HL-60/S4 (cell line): ENCODE results near the gene ANXA4.
"Not testable (repeated sequence)": the region's sequence is repeated elsewhere in the genome, so short reads cannot be mapped to it uniquely, and the experiment has no call there.

Experiments
- in situ Hi-C: fragments of 300-500 bp; cut with MboI; formaldehyde crosslinking; loops from 2 replicates; pipeline ENCODE4 v1.14.3; 2022; ENCODE audit warnings: low sequenced_read_pairs

The ANXA4 gene

DNA sequence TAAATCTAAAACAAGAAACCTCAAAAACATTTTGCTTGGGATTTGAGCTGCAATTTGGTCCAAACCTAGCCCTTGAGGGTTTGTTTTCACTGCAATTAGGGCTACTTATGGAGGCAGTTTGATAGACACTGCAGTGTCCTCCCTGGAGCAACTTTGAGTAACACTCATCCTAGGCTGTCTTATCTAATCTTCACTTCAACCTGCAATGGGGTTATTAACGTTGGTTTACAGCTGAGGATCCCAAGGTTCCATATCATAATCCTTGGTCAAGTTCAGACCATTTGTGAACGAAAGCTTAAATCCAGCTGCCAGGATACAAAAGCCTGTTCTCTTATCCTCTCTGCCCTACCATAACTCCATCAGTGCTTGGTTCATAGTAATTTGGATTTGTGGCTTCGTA, 2.5 kb downstream of the ANXA4 start:
- in situ Hi-C loops = loop anchor here (25.0 kb wide), 2 partner anchors 543 to 893 kb away; partner anchors contain the start of gene SNRPG

GRCh38 chr2:69745035-69745434, 3.1 kb downstream of the ANXA4 start:
- in situ Hi-C loops = loop anchor here (25.0 kb wide), 2 partner anchors 542 to 892 kb away; partner anchors contain the start of gene SNRPG

DNA sequence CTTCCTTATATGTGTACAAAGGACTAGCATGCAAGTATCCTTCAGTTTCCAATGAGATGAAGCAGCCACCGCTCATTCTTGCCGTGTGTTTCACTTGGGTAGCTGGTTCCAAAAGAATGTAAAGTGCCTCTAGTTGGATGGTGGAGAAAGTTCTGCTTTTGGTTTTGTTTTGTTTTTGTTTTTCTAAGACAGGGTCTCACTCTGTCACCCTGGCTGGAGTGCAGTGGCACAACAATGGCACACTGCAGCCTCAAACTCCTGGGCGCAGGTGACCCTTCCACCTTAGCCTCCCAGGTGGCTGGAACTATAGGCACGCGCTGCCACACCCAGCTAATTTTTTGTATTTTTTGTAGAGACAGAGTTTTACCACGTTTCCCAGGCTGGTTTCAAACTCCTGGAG, 8.3 kb downstream of the ANXA4 start:
- in situ Hi-C loops = no loop called here

- in situ Hi-C loops = no loop called here
Observed at GRCh38 chr2:69753659-69754363, 11.9 kb downstream of the ANXA4 start.

GRCh38 chr2:69754633-69755032, 12.7 kb downstream of the ANXA4 start:
- in situ Hi-C loops = no loop called here

GRCh38 chr2:69755862-69756467, 14.0 kb downstream of the ANXA4 start:
- in situ Hi-C loops = no loop called here

DNA sequence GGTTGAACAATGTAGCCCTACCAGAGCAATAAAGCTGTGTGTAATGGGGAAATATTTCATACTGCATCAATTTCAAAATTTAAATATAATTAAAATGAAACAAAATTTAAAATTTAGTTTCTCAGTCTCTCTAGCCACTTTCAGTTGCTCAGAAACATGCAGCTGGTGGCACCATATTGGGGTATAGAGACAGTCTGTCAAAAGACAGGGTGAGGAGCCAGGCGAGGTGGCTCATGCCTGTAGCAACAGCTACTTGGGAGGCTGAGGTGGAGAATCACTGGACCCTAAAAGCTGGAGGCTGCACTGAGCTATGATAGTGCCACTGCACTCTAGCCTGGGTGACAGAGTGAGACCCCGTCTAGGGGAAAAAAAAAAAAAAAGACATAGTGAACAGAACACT, 20.1 kb downstream of the ANXA4 start:
- in situ Hi-C loops = no loop called here

DNA sequence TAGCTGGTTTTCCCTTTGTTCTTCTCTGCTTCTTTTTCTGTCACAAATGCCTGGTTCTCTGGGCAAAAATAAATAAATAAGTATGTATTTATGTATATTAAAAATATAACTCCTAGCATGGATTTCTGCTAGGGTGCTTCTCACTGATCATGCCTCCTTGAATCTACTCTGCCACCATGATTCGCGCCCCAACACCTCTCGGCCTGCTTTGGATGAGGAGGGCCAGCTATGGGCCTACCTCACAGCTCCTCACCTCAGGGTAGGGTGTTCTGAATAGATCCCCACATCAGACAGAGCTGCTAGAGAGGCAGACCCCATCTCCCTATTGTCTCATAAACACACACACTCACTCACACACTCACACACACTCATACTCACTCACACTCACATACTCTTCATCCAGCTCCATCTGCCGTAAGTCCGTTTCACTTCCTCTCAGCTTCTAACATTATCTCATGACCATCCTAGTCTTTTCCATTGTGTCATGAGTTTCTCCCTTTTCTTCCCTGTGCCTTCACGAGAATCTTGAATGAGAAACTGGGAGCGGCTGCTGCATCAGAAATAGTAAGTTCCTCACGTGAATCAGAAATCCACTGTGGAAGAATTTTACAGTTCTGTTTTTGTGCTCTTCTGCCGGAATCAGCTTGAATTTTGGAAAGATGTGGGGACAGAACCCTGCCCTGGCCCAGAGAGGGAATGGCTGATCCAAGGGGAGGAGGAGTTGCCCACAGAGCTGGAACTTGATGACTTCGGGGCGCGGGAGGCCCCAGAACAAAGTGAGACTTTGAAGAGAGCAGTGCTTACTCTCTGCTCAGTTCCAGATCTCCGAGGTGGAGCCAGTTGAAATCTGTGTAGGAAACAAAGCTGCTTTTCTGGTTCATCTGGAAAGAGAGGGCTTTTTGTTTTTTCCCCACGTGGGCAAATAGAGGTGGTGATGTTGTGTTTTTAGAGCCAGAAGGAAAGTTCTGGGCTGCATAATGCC, 20.9 kb downstream of the ANXA4 start:
- in situ Hi-C loops = no loop called here

DNA sequence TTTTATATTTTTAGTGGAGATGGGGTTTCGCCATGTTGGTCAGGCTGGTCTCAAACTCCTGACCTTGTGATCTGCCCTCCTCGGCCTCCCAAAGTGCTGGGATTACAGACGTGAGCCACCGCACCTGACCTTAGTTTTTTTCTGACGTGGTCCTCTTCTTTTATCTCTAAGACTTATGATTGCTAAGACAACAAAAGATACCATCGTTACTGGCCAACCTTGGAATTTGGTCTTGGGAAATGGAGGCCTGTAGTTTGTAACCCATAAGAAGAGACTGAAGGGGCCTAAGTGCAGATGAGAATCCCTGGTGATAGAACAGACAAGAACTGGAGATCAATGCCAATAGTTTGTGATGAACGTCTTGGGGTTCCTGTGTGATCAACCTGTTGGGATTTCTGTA, 21.9 kb downstream of the ANXA4 start:
- in situ Hi-C loops = not testable (repeated sequence)

GRCh38 chr2:69764286-69765095, 22.6 kb downstream of the ANXA4 start:
- in situ Hi-C loops = no loop called here

GRCh38 chr2:69765096-69765380, 23.1 kb downstream of the ANXA4 start:
- in situ Hi-C loops = no loop called here

GRCh38 chr2:69766014-69766413, 24.1 kb downstream of the ANXA4 start:
- in situ Hi-C loops = no loop called here

DNA sequence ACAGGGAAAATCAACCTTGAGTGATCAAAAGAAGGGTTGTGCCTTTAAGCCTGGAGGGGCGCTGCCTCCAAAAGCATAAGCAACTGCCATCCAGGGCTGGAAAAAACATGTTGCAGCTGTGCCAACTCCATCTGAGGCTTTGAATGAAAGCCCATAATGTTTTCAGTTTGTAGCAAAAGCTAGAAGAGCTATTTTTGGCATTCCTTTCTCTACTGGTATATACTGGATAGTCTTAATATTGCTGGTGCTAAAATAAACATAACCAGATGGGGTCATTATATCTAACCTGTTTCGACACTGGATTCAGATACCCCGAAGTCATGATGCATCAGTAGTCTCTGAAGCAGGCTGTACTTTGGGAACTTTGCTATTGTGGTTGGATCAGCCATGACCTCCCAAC, 25.1 kb downstream of the ANXA4 start:
- in situ Hi-C loops = no loop called here

GRCh38 chr2:69768235-69768634, 26.3 kb downstream of the ANXA4 start:
- in situ Hi-C loops = no loop called here

DNA sequence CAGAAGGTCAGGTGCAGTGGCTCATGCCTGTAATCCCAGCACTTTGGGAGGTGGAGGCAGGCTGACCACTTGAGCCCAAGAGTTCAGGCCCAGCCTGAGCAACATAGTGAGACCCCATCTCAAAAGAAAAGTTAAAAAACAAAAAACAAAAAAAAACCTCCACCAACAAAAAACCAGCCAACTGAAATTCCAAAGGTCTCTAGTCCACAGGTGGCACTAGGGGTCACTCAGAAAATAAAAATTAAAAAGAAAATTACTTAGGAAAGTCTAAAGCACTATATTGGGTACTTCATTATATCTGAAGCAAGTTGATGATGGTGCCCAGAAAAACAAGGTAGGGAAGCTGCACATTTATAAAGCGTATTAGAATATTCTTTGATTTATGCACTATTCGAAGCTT, 26.9 kb downstream of the ANXA4 start:
- in situ Hi-C loops = no loop called here

GRCh38 chr2:69769272-69769671, 27.3 kb downstream of the ANXA4 start:
- in situ Hi-C loops = no loop called here

DNA sequence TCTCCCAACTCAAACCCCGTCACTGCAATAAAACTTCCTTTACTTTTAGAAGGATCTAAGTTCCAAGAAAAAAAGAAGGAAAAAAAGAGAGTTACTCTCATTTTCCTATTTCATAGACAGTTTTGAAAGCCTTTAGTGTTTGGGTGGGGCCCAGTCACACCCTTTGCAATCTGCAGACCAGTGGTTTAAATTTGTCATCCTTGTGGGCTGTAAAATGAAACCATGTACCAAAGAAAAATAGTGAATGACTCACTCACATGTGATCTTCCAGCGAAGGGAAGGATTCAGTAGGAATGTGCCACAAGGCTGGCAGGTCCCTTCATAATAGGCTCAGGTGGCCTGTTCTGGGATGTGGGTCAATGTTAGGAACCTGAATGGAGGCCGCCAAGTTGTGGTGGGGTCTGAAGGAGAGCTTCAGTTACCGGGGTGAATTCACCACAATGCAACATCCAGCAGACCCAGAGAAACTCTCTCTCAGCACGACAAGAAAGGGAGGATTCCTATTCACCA, 28.3 kb downstream of the ANXA4 start:
- in situ Hi-C loops = no loop called here

DNA sequence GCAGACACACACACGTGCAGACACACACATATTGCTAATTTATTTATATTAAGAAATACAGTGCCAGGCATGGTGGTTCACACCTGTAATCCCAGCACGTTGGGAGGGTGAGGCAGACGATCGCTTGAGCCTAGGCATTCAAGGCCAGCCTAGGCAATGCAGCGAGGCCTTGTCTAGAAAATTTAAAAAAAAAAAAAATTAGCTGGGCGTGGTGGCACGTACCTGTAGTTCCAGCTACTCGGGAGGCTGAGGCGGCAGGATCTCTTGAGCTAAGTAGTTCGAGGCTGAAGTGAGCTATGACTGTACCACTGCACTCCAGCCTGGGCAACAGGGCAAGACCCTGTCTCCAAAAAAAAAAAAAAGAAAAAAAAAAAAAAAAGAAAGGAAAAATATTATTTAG, 28.8 kb downstream of the ANXA4 start:
- in situ Hi-C loops = no loop called here

- in situ Hi-C loops = no loop called here
Observed at GRCh38 chr2:69771461-69771860, 29.5 kb downstream of the ANXA4 start.

DNA sequence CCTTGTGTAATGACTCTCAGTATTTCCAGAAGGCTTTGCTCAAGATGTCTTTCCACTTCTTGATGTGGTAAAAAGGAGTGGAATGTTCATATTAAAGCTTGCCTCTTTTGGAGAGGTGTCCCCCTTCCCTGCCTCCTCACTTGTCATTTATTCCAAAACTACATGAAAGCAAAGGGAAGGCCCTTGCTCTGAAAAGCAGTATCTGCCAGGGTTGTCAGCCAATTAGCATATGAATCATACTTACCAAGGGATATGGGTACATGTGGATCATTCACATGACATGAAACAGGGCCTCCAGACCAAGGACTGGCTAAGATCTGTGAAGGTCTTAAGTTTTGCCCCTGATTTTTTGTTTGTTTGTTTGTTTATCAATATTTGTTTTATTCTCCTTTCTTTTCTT, 31.3 kb downstream of the ANXA4 start:
- in situ Hi-C loops = no loop called here
